BJ (cell line): ENCODE results near the gene DLG2. TPM values are rescaled to one million over a fixed set of nuclear protein-coding genes. Genes with fewer than 3 reads are reported as not detected.

Experiments used
- CTCF ChIA-PET: fragments of 350-600 bp; formaldehyde crosslinking; extraction: SDS; loops from one replicate; lab custom pipeline; 2021; ENCODE audit warnings: antibody characterized with exemption, inconsistent platforms; lab: Yijun Ruan, JAX
- POLR2A ChIA-PET: fragments of 300-600 bp; sonication (Branson Sonifier 250); formaldehyde crosslinking; extraction: SDS; loops from one replicate; lab custom pipeline; 2021; ENCODE audit warnings: antibody characterized with exemption; lab: Charles Lee
- DNase-seq: peaks from one replicate; pipeline ENCODE4 v3.0.0-alpha.2; 2011; ENCODE audit warnings: low read depth
- H3K27me3 ChIP-seq: 2 replicates; pipeline ENCODE4 v1.6.0; 2011; ENCODE audit warnings: low read length; ENCODE audit not compliant: control insufficient read depth, insufficient read depth
- H3K36me3 ChIP-seq: 2 replicates; pipeline ENCODE4 v1.5.1; 2011; ENCODE audit warnings: low read length; ENCODE audit not compliant: control insufficient read depth, insufficient read depth
- H3K4me3 ChIP-seq: 2 replicates; pipeline ENCODE4 v1.5.1; 2011; ENCODE audit warnings: low read depth, mild to moderate bottlenecking, control low read depth, low read length
- polyA plus RNA-seq: library from polyadenylated mRNA; depleted of rRNA; stranded (reverse); fragments of >200 nt; gene quantifications from 2 replicates; pipeline ENCODE4 v1.2.3, GENCODE V29; 2011
- TF ChIP-seq, protein P1 (sequence below): IDR thresholded peaks from 2 replicates; pipeline ENCODE4 v1.5.1; 2011; ENCODE audit warnings: low read depth, mild to moderate bottlenecking, control low read depth, inconsistent platforms, low read length, moderate library complexity; ENCODE audit not compliant: insufficient read depth

DLG2 gene
- polyA plus RNA-seq, 1 experiment, result 0.28 TPM

DNA sequence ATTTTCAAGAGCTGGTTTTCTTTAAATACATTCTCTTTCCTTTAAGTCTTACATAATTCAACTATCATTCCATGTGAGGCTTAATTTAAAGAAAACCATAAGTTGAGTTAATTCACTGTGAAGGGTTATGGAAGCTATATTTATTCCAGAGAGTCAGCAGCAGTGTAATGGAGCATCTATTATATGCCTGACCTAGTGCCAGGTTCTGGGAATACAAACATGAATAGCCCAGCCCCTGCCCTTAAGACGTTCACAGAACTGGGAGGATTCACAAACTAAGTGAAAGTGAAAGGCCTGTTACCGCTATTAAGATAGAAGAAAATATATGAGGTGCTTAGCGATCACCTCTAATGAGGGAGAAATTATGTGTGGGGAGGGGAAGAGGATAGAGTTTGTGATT is 1932.1 kb downstream of the DLG2 start:
- POLR2A ChIA-PET, result no interaction called here
- no peak for DNase-seq
- H3K36me3 ChIP-seq, result no peaks in the 10 kb centered on the region
- TF ChIP-seq, protein P1, sequence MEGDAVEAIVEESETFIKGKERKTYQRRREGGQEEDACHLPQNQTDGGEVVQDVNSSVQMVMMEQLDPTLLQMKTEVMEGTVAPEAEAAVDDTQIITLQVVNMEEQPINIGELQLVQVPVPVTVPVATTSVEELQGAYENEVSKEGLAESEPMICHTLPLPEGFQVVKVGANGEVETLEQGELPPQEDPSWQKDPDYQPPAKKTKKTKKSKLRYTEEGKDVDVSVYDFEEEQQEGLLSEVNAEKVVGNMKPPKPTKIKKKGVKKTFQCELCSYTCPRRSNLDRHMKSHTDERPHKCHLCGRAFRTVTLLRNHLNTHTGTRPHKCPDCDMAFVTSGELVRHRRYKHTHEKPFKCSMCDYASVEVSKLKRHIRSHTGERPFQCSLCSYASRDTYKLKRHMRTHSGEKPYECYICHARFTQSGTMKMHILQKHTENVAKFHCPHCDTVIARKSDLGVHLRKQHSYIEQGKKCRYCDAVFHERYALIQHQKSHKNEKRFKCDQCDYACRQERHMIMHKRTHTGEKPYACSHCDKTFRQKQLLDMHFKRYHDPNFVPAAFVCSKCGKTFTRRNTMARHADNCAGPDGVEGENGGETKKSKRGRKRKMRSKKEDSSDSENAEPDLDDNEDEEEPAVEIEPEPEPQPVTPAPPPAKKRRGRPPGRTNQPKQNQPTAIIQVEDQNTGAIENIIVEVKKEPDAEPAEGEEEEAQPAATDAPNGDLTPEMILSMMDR, result no peak
- no peaks in the 10 kb centered on the region for H3K27me3 ChIP-seq
- H3K4me3 ChIP-seq, result no peak overlapping the region
- CTCF ChIA-PET, result interaction anchor here (1.1 kb wide), 1 partner anchor 15 kb away, joined by 3 read pairs; no protein-coding TSS in a partner anchor

DNA sequence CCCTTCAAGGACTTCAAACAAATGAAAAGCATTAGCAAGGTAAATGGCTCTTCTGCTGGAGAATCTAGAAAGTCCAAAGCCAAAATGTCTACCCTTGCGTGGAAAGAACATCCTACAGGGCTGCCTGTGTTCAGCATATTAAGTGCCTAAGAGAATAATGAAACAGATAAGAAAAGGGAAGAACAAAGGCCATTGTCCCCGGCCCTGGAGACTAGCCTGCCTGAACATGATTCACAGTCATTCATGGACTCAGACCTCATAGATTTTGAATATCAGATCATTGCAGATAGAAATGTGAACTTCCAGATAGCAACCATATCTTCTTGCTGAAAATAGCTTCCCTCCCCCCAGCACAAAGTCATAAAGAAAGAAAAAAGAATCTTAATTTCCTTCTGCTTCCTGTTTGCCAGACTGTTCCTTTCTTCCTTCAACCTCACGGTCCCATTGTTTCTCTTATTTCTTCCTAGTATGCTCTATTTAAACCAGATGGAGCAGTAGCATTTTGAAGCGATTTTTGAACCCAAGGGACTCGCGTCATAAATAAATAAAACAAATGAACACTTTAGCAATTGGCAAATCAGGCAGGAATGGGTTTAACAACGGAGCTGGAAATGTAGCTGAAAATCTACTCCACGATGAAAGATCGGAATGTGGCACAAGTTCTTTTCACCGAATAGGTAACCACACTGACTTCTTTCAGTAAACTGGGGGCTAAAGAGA is 1932.8 kb downstream of the DLG2 start:
- CTCF ChIA-PET, result interaction anchor here (0.8 to 1.1 kb wide), 2 partner anchors 15 to 232 kb away, joined by 3 read pairs; no protein-coding TSS in a partner anchor

DNA sequence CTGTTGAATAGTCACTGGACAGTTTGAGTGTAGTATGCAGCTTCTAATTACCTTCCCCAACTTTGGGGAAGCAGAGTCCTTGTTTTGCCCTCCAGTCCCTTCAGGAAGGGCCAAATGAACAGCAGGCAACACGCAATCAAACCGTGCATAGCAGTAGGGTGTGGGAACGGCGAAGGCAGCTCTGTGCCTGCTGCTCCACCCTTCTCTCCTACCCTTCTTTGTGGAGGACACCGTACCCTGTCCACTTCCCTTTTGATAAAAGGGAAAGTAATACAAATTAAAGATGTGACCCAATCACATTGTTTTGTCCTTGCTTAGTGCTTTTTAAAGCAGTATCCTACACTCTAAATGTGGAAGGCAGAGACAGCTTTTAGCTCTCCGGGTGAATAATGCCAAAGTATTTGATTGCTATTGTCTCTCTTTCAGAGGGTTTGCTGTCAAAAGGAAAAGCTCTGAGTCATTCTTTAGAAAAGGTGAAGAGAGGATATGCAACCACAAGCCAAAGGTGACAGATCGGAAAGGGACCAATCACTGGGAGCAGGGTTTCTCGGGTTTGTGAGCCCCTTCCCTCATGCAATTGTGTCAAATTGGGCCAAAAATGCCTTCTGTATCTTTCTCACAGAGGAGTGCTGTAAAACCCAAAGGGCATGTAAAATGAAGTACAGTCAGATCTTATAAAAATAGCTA is 1933.7 kb downstream of the DLG2 start:
- no peak for DNase-seq
- POLR2A ChIA-PET, result no interaction called here
- Histone ChIP-seq H3K4me3 (no peak overlapping the region), H3K27me3 (no peaks in the 10 kb centered on the region), H3K36me3 (no peaks in the 10 kb centered on the region)
- TF ChIP-seq, protein P1, result no peak
- CTCF ChIA-PET, result interaction anchor here (0.8 kb wide), 1 partner anchor 231 kb away, joined by 3 read pairs; no protein-coding TSS in a partner anchor

More for the DNA sequence above, 1932.8 kb downstream of the DLG2 start:
- Histone ChIP-seq H3K4me3 (no peak overlapping the region), H3K27me3 (no peaks in the 10 kb centered on the region), H3K36me3 (no peaks in the 10 kb centered on the region)
- POLR2A ChIA-PET, result no interaction called here
- DNase-seq, result no peak
- TF ChIP-seq, protein P1, result no peak

DNA sequence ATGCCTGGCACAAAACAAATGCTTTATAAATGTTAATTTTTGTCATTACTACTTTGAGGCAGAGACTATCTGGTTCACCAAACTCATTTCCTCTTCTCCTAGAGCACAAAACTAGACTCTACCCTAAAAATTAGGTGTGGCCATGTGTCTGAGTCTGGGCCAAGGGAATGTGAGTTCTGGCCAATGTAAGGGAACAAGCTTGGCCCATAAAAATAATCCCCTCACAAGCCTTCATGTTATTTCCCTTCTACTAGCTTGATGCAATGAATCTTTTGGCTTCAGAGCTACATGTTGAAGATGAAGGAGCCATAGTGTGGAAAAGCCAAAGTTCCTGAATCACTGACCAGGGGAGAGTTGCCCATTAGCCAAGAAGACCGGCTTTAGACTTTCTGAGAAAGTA is 1934.5 kb downstream of the DLG2 start:
- no peaks in the 10 kb centered on the region for H3K36me3 ChIP-seq
- no peaks in the 10 kb centered on the region for H3K27me3 ChIP-seq
- TF ChIP-seq, protein P1, result no peak
- ChIA-PET POLR2A (no interaction called here), CTCF (no interaction called here)
- DNase-seq, result no peak
- no peak overlapping the region for H3K4me3 ChIP-seq

DNA sequence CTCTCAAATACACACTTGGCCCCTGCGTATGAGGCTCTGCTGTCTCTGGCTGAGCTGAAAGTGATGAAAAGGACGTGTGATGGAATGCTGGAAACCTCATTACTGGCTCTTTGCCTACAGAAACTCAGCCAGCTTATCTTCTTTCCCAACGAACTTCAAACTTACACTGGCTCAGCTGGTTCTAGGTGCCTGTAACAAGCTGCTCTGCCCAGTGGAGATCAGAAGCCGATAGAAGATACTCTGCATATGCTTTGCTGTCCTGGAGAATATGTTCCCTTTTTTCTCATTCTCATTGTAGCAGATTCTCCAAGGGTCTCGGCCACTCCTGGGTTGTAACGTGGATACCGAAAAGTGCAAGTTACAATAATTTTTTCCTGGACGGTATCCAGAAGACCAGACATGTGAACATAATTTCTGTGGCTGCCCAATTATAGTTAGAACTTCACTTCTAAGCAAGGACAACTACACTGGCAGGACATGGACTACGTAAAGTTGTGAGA is 1935.6 kb downstream of the DLG2 start:
- H3K36me3 ChIP-seq, result no peaks in the 10 kb centered on the region
- no peak overlapping the region for H3K4me3 ChIP-seq
- no peaks in the 10 kb centered on the region for H3K27me3 ChIP-seq
- DNase-seq, result no peak
- POLR2A ChIA-PET, result no interaction called here
- CTCF ChIA-PET, result no interaction called here
- TF ChIP-seq, protein P1, result no peak
